Gastroesophageal sphincter (tissue), 3 donors: Measurements from ENCODE around the gene RND3.

Experiments
- CTCF ChIP-seq, 4 experiments: fragments of 200-600 bp in 2 of 4; fragments of 450-650 bp in 2 of 4; sonication (generic) in 1 of 4; IDR thresholded peaks; one replicate each; pipeline ENCODE4 v1.5.1; 2017 to 2019; ENCODE audit warnings: antibody characterized with exemption in 4 of 4, mild to moderate bottlenecking in 2 of 4, moderate library complexity in 2 of 4
- POLR2A ChIP-seq, 2 donors: fragments of 450-650 bp; IDR thresholded peaks; one replicate each; pipeline ENCODE4 v1.6.1; 2017; ENCODE audit warnings: antibody characterized with exemption in 2 of 2, mild to moderate bottlenecking in 2 of 2, moderate library complexity in 1 of 2
- POLR2AphosphoS5 ChIP-seq: sonication (generic); formaldehyde crosslinking; IDR thresholded peaks from one replicate; pipeline ENCODE4 v1.6.1; 2017; ENCODE audit warnings: antibody characterized with exemption

- TF ChIP-seq POLR2AphosphoS5 (no peak), CTCF (IDR thresholded peaks at IDR 0.05) (no peak), POLR2A (IDR thresholded peaks at IDR 0.05) (no peak)
Observed at GRCh38 chr2:150507071-150507470, 19.6 kb upstream of the RND3 start.
